HepG2 (cell line): ENCODE measurements around the gene TOGARAM1. TPM values are rescaled to one million over a fixed set of nuclear protein-coding genes. Genes with fewer than 3 reads are reported as not detected.

Source experiments
- ATAC-seq: fragments of 200-7000 bp; cut with Tn5 transposase; 3 replicates; pipeline ENCODE4 v1.9.1; 2020; ENCODE audit warnings: mild to moderate bottlenecking, moderate library complexity
- BruUV-seq: library from RNA; stranded (reverse); fragments of 400-500 nt; replicated peaks from 2 replicates; lab custom pipeline; 2021; lab: Mats Ljungman, UMichigan
- CTCF ChIA-PET: fragments of 300-600 bp; formaldehyde crosslinking; extraction: SDS; loops from one replicate; lab custom pipeline; 2021; ENCODE audit warnings: low total read pairs, inconsistent platforms, low intra/inter-chr PET ratio; lab: Yijun Ruan, JAX
- POLR2A ChIA-PET: fragments of 350-600 bp; sonication (Branson Sonifier 250); formaldehyde crosslinking; loops from one replicate; lab custom pipeline; 2020; ENCODE audit warnings: antibody characterized with exemption, inconsistent platforms; lab: Yijun Ruan, JAX
- DNase-seq: peaks from one replicate; pipeline ENCODE4 v3.0.0-alpha.2; 2015; ENCODE audit warnings: low spot score
- FAIRE-seq: peaks from 3 replicates; lab custom pipeline; 2011; peaks lifted over from hg19 to GRCh38; lab: Jason Lieb, UNC
- H2AFZ ChIP-seq: one replicate; pipeline ENCODE4 v1.6.1; 2011; ENCODE audit warnings: low read length, inconsistent platforms
- H3K27ac ChIP-seq: fragments of 300-600 bp; 3 replicates; pipeline ENCODE4 v1.8.0; 2011; ENCODE audit warnings: mixed run types, mild to moderate bottlenecking, mixed read lengths, low read length, inconsistent platforms; ENCODE audit not compliant: insufficient read depth; ENCODE audit errors: extremely low read length
- H3K27me3 ChIP-seq, 2 experiments: fragments of 200-600 bp in 1 of 2; 2 replicates in 1 of 2; 3 replicates in 1 of 2; pipeline versions ENCODE4 v1.6.0 to v1.8.0; 2011; ENCODE audit warnings: low read length in 2 of 2, mild to moderate bottlenecking in 2 of 2, moderate library complexity in 2 of 2, inconsistent platforms in 1 of 2; ENCODE audit not compliant: insufficient read depth in 2 of 2, control insufficient read depth in 1 of 2
- H3K36me3 ChIP-seq, 2 experiments: fragments of 200-600 bp in 1 of 2; replicated peaks in 1 of 2; 2 replicates in 1 of 2; 3 replicates in 1 of 2; pipeline versions ENCODE4 v1.5.1 to v1.8.0; 2011; ENCODE audit warnings: low read length in 2 of 2, inconsistent platforms in 1 of 2; ENCODE audit not compliant: insufficient read depth in 2 of 2, control insufficient read depth in 1 of 2
- H3K4me1 ChIP-seq: 2 replicates; pipeline ENCODE4 v1.5.1; 2012; ENCODE audit warnings: low read length, inconsistent platforms; ENCODE audit not compliant: insufficient read depth
- H3K4me2 ChIP-seq: 2 replicates; pipeline ENCODE4 v1.6.0; 2011; ENCODE audit warnings: low read depth, low read length, inconsistent platforms
- H3K4me3 ChIP-seq, 3 experiments: fragments of 200-600 bp in 1 of 3; sonication (generic), shearing (Covaris generic) in 1 of 3; replicated peaks in 1 of 3; 2 replicates each; pipeline ENCODE4 v1.5.1; 2011 to 2016; ENCODE audit warnings: low read length in 3 of 3, inconsistent platforms in 2 of 3, low read depth in 2 of 3, mild to moderate bottlenecking in 2 of 3, control low read depth in 1 of 3, mixed read lengths in 1 of 3; ENCODE audit not compliant: insufficient read depth in 1 of 3
- H3K79me2 ChIP-seq: one replicate; pipeline ENCODE4 v1.6.1; 2011; ENCODE audit warnings: low read length, inconsistent platforms; ENCODE audit not compliant: insufficient read depth
- H3K9ac ChIP-seq: 2 replicates; pipeline ENCODE4 v1.6.0; 2011; ENCODE audit warnings: mild to moderate bottlenecking, low read depth, low read length, inconsistent platforms; ENCODE audit not compliant: insufficient read depth
- H3K9me3 ChIP-seq: 2 replicates; pipeline ENCODE4 v1.5.1; 2012; ENCODE audit warnings: mild to moderate bottlenecking, low read length
- H4K20me1 ChIP-seq: 2 replicates; pipeline ENCODE4 v1.6.0; 2011; ENCODE audit warnings: inconsistent platforms, mild to moderate bottlenecking, low read length, moderate library complexity; ENCODE audit not compliant: insufficient read depth
- CAMTA2 ChIP-seq: sonication (generic); formaldehyde crosslinking; IDR thresholded peaks from 2 replicates; pipeline ENCODE4 v1.4.0; 2020; ENCODE audit warnings: mild to moderate bottlenecking, missing genetic modification reagents, borderline replicate concordance
- JUND ChIP-seq: sonication (generic); formaldehyde crosslinking; IDR thresholded peaks from 2 replicates; pipeline ENCODE4 v1.8.0; 2022; ENCODE audit warnings: mild to moderate bottlenecking, missing genetic modification reagents
- MAFK ChIP-seq, 2 experiments: IDR thresholded peaks in 1 of 2; conservative IDR thresholded peaks in 1 of 2; 2 replicates each; pipeline ENCODE4 v1.6.1; 2011; ENCODE audit warnings: improper control_type of control experiment in 2 of 2, low read length in 2 of 2
- SMAD3 ChIP-seq: sonication (generic); formaldehyde crosslinking; IDR thresholded peaks from 2 replicates; pipeline ENCODE4 v1.4.0; 2020; ENCODE audit warnings: missing genetic modification reagents
- SMYD3 ChIP-seq: sonication (generic); formaldehyde crosslinking; IDR thresholded peaks from 2 replicates; pipeline ENCODE4 v1.8.1; 2023; ENCODE audit warnings: mild to moderate bottlenecking, missing genetic modification reagents
- ZFP41 ChIP-seq: sonication (generic); formaldehyde crosslinking; IDR thresholded peaks from 2 replicates; pipeline ENCODE4 v1.4.0; 2020; ENCODE audit warnings: mild to moderate bottlenecking, missing genetic modification reagents, borderline replicate concordance
- ZNF225 ChIP-seq: sonication (generic); formaldehyde crosslinking; IDR thresholded peaks from 2 replicates; pipeline ENCODE4 v1.4.0; 2020; ENCODE audit warnings: mild to moderate bottlenecking, missing genetic modification reagents
- ZNF296 ChIP-seq: sonication (generic); formaldehyde crosslinking; conservative IDR thresholded peaks from 2 replicates; pipeline ENCODE4 v1.5.0; 2020; ENCODE audit warnings: mild to moderate bottlenecking, missing genetic modification reagents
- ZNF558 ChIP-seq: sonication (generic); formaldehyde crosslinking; IDR thresholded peaks from 2 replicates; pipeline ENCODE4 v1.9.0; 2022; ENCODE audit warnings: mild to moderate bottlenecking, missing genetic modification reagents, borderline replicate concordance
- ZNF570 ChIP-seq: sonication (generic); formaldehyde crosslinking; IDR thresholded peaks from 2 replicates; pipeline ENCODE4 v1.4.0; 2020; ENCODE audit warnings: mild to moderate bottlenecking, missing genetic modification reagents, borderline replicate concordance
- ZNF615 ChIP-seq: sonication (generic); formaldehyde crosslinking; IDR thresholded peaks from 2 replicates; pipeline ENCODE4 v1.5.0; 2020; ENCODE audit warnings: mild to moderate bottlenecking, missing genetic modification reagents, borderline replicate concordance
- WGBS: methylation state at CpG from one replicate; pipeline ENCODE4 v1.1.6; 2017; ENCODE audit warnings: low lambda C conversion rate; 5-methylcytosine and 5-hydroxymethylcytosine counted together
- in situ Hi-C: cut with HindIII; loops from 2 replicates; pipeline ENCODE4 v1.10.0; 2017; ENCODE audit warnings: low pct_unique_long_range_greater_than_20kb; ENCODE audit not compliant: extremely low pct_ligation_motif_present
- intact Hi-C: fragments of 100-400 bp; cut with micrococcal nuclease; formaldehyde crosslinking; loops from one replicate; pipeline ENCODE4 v1.10.0; 2022; ENCODE audit not compliant: unreplicated experiment
- polyA plus RNA-seq, 8 experiments: library from polyadenylated mRNA; depleted of rRNA in 3 of 8; stranded (reverse) in 7 of 8; unstranded in 1 of 8; fragments of >200 nt; fragmentation: Illumina TruSeq in 4 of 8; extraction: Trizol in 4 of 8; gene quantifications; 2 replicates each; pipeline versions ENCODE4 v1.2.1 to v1.2.3, GENCODE V29; 2011 to 2016; ENCODE audit warnings: low read depth in 4 of 8, missing spikeins in 1 of 8, mixed read lengths in 1 of 8; ENCODE audit not compliant: insufficient read depth in 1 of 8
- total RNA-seq, 5 experiments: library from RNA; depleted of rRNA; stranded (reverse); fragments of >200 nt; fragmentation: Illumina TruSeq; extraction: Trizol; gene quantifications; 2 replicates each; pipeline ENCODE4 v1.2.3, GENCODE V29; 2016; ENCODE audit warnings: low read depth in 1 of 5
- TF ChIP-seq, protein P1 (sequence below): fragments of 450-650 bp; IDR thresholded peaks from 2 replicates; pipeline ENCODE4 v1.6.1; 2016

Gene TOGARAM1
- total and polyA plus RNA-seq, 2 of the 13 experiments (the other 11 are each of a cell fraction or from before 2014, with no cell fraction given), result 5.6 to 9.8 TPM

DNA sequence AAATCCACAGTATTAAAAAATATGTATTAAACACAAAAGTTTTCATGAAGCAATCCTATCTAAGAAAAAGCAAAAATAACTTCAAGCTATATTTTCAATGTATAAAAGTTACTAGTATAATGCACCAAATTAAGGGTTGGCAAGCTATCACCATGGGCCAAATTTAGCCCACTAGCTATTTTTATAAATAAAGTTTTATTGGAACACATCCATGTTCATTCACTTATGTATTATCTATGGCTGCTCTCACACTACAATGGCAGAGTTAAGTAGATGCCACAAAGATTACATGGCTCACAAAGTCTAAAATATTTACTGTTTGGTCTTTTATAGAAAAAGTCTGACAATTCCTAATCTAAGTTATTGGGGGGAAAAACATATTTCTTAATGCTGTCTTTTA, 17.9 kb upstream of the TOGARAM1 start:
- H2AFZ ChIP-seq, result no peak overlapping the region
- no peaks in the 10 kb centered on the region for H4K20me1 ChIP-seq
- ATAC-seq (no peak), DNase-seq (no peak)
- no peaks in the 10 kb centered on the region for H3K9me3 ChIP-seq
- H3K9ac ChIP-seq, result no peak overlapping the region
- no peak overlapping the region for H3K27ac ChIP-seq
- H3K27me3 ChIP-seq, result no peaks in the 10 kb centered on the region
- no peak for TF ChIP-seq ZNF570 (CRISPR knock-in tag)
- TF ChIP-seq, all 625 proteins: peak for 0
- H3K36me3 ChIP-seq, result peaks cover 0 to 14% of the 10 kb centered on the region in 2 experiments; a peak in 4 of 5 replicates
- ChIA-PET CTCF (no interaction called here), POLR2A (no interaction called here)
- no TSS peak for BruUV-seq
- no peaks in the 10 kb centered on the region for H3K4me1 ChIP-seq
- no peaks in the 10 kb centered on the region for H3K79me2 ChIP-seq
- in situ Hi-C loops (no loop called here), intact Hi-C loops (no loop called here)
- FAIRE-seq, result no peak
- no peak overlapping the region for H3K4me3 ChIP-seq
- H3K4me2 ChIP-seq, result no peak overlapping the region

DNA sequence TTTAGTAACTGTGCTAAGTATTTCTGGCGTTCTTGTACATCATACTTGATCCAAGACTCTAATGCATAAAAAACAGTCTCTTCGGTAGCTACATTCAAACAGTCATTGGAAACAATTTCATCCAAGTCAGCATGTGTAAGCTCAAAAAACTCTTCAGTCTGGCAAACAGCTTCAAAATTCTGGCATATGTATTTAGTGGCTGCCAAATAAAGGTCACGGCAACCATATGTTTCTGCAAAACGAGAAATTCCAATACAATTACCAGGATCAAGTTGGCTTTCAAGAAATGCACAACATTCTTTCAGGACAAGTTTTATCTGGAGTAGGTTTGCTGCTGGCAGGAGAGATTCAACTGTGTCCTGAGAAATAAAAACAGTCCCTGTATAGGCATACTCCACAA, 16.7 kb upstream of the TOGARAM1 start:
- Histone ChIP-seq H3K36me3 (peaks cover 0 to 14% of the 10 kb centered on the region in 2 experiments; a peak in 4 of 5 replicates), H4K20me1 (no peaks in the 10 kb centered on the region), H3K79me2 (no peaks in the 10 kb centered on the region), H3K27me3 (no peaks in the 10 kb centered on the region), H3K9ac (no peak overlapping the region), H3K4me3 (no peak overlapping the region), H3K4me1 (no peaks in the 10 kb centered on the region), H3K27ac (no peak overlapping the region), H2AFZ (no peak overlapping the region), H3K4me2 (no peak overlapping the region), H3K9me3 (no peaks in the 10 kb centered on the region)
- no TSS peak for BruUV-seq
- FAIRE-seq, result no peak
- no peak for DNase-seq
- intact Hi-C loops (no loop called here), in situ Hi-C loops (no loop called here)
- CTCF ChIA-PET, result no interaction called here
- ATAC-seq, result no peak
- POLR2A ChIA-PET, result no interaction called here
- 95% methylated on average over 4 of the region's 4 CpGs for WGBS
- no peak for TF ChIP-seq ZFP41 (CRISPR knock-in tag)
- no peak for TF ChIP-seq ZNF296 (CRISPR knock-in tag)
- TF ChIP-seq, protein P1, sequence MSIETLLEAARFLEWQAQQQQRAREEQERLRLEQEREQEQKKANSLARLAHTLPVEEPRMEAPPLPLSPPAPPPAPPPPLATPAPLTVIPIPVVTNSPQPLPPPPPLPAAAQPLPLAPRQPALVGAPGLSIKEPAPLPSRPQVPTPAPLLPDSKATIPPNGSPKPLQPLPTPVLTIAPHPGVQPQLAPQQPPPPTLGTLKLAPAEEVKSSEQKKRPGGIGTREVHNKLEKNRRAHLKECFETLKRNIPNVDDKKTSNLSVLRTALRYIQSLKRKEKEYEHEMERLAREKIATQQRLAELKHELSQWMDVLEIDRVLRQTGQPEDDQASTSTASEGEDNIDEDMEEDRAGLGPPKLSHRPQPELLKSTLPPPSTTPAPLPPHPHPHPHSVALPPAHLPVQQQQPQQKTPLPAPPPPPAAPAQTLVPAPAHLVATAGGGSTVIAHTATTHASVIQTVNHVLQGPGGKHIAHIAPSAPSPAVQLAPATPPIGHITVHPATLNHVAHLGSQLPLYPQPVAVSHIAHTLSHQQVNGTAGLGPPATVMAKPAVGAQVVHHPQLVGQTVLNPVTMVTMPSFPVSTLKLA, result no peak
- TF ChIP-seq SMYD3 (CRISPR knock-in tag), result no peak
- no peak for TF ChIP-seq CAMTA2
- no peak for TF ChIP-seq ZNF225
- TF ChIP-seq JUND (CRISPR knock-in tag), result no peak
- TF ChIP-seq MAFK (conservative IDR thresholded peaks at IDR 0.05 in 1 of 2, IDR thresholded peaks at IDR 0.05 in 1 of 2; ENCODE audit: low read length in 2 of 2), result no peak
- TF ChIP-seq ZNF615 (CRISPR knock-in tag), result no peak
- no peak for TF ChIP-seq SMAD3 (CRISPR knock-in tag)
- TF ChIP-seq ZNF558 (CRISPR knock-in tag), result no peak
